CD4-positive, alpha-beta T cell treated with Interleukin-17A for 1 hour (primary cell): ENCODE measurements around the gene ABHD12B.
A peak's percentile ranks its signal among the peaks of the same experiment; 100 is the strongest.
"Not testable (repeated sequence)": the region's sequence is repeated elsewhere in the genome, so short reads cannot be mapped to it uniquely, and the experiment has no call there.

Experiments used
- DNase-seq: peaks from one replicate; pipeline ENCODE4 v3.0.0-alpha.2; 2020

ABHD12B gene

GRCh38 chr14:50937325-50937724 is 65.5 kb downstream of the ABHD12B start:
- DNase-seq: no peak

- no peak for DNase-seq
Measured at GRCh38 chr14:50937800-50938199, 65.9 kb downstream of the ABHD12B start.

- no peak for DNase-seq
Measured at GRCh38 chr14:50941151-50941550, 69.3 kb downstream of the ABHD12B start.

GRCh38 chr14:50941638-50942037 is 69.8 kb downstream of the ABHD12B start:
- DNase-seq: not testable (repeated sequence)

- DNase-seq: no peak
Measured at GRCh38 chr14:50943261-50943942, 71.5 kb downstream of the ABHD12B start.

- peak; percentile 5 for DNase-seq
Measured at GRCh38 chr14:50943943-50944646, 72.2 kb downstream of the ABHD12B start, which contains the start of gene PYGL. Gene PYGL (minus strand): TSS chr14:50944483. CDS start chr14:50944403, 80 bp downstream.

- DNase-seq: no peak
Measured at GRCh38 chr14:50944647-50945413, 73.0 kb downstream of the ABHD12B start.

GRCh38 chr14:50946234-50946935 is 74.5 kb downstream of the ABHD12B start:
- no peak for DNase-seq

GRCh38 chr14:50947446-50947845 is 75.6 kb downstream of the ABHD12B start:
- DNase-seq: no peak

GRCh38 chr14:50948205-50948604 is 76.4 kb downstream of the ABHD12B start:
- no peak for DNase-seq

GRCh38 chr14:50951032-50951431 is 79.2 kb downstream of the ABHD12B start:
- no peak for DNase-seq

GRCh38 chr14:50953502-50953901 is 81.6 kb downstream of the ABHD12B start:
- DNase-seq: no peak
